GM12878 (cell line): ENCODE data around the gene CD151. TPM values are rescaled to one million over a fixed set of nuclear protein-coding genes. Genes with fewer than 3 reads are reported as not detected.
A peak's percentile ranks its signal among the peaks of the same experiment; 100 is the strongest.

ENCODE experiments used
- BACH1 ChIP-seq: fragments of 450-650 bp; IDR thresholded peaks from 2 replicates; pipeline ENCODE4 v1.6.1; 2017; ENCODE audit warnings: mild to moderate bottlenecking, borderline replicate concordance
- CBX5 ChIP-seq: sonication (generic); IDR thresholded peaks from 2 replicates; pipeline ENCODE4 v1.6.1; 2016; ENCODE audit warnings: low read depth, moderate library complexity, mild to moderate bottlenecking, inconsistent platforms
- MAX ChIP-seq: IDR thresholded peaks from 2 replicates; pipeline ENCODE4 v1.6.1; 2012; ENCODE audit warnings: low read depth, low read length, improper control_type of control experiment
- RB1 ChIP-seq: fragments of 450-650 bp; formaldehyde crosslinking; IDR thresholded peaks from 2 replicates; pipeline ENCODE4 v1.6.1; 2017; ENCODE audit warnings: mild to moderate bottlenecking, borderline replicate concordance
- ZBTB33 ChIP-seq: fragments of 450-650 bp; IDR thresholded peaks from 2 replicates; pipeline ENCODE4 v1.6.1; 2017; ENCODE audit warnings: mild to moderate bottlenecking
- ZNF384 ChIP-seq: IDR thresholded peaks from 2 replicates; pipeline ENCODE4 v1.6.1; 2012; ENCODE audit warnings: low read depth, mild to moderate bottlenecking, low read length, improper control_type of control experiment, borderline replicate concordance
- ZNF592 ChIP-seq: fragments of 450-650 bp; IDR thresholded peaks from 2 replicates; pipeline ENCODE4 v1.6.1; 2017; ENCODE audit warnings: mild to moderate bottlenecking, moderate library complexity
- polyA plus RNA-seq, 11 experiments: library from polyadenylated mRNA; depleted of rRNA in 4 of 11; unstranded in 6 of 11; stranded (reverse) in 5 of 11; fragments of >200 nt; fragmentation: Nextera tagmentation in 4 of 11; fragmentation: Illumina TruSeq in 1 of 11; extraction: Ambion mirVana in 4 of 11; extraction: Trizol in 1 of 11; gene quantifications; 1 replicate in 1 of 11; 2 replicates in 10 of 11; pipeline versions ENCODE4 v1.2.1 to v1.2.3, GENCODE V29; 2011 to 2016; ENCODE audit warnings: inconsistent platforms in 2 of 11, missing spikeins in 2 of 11, low read depth in 1 of 11
- total RNA-seq, 4 experiments: library from RNA; depleted of rRNA in 3 of 4; stranded (reverse); fragments of >200 nt in 3 of 4; fragmentation: Illumina TruSeq in 1 of 4; extraction: Trizol in 1 of 4; gene quantifications; 2 replicates each; pipeline versions ENCODE4 v1.2.1 to v1.2.3, GENCODE V29; 2013 to 2021

Gene CD151
- total and polyA plus RNA-seq, 10 of the 15 experiments (the other 5 are each of a cell fraction or from before 2014, with no cell fraction given), result 0.52 to 41.7 (median 14.7) TPM

GRCh38 chr11:798093-798713, 34.5 kb upstream of the CD151 start, which contains the start of gene SLC25A22 (continued):
- TF ChIP-seq ZBTB33 (no peak), ZNF592 (no peak), BACH1 (peak; percentile 93), ZNF384 (no peak), MAX (peak; percentile 8; the same call in 1 of the 2 replicates), CBX5 (no peak), RB1 (peak; percentile 66; the same call in 1 of the 2 replicates)
